GM21526 (cell line): Measurements from ENCODE around the gene NCKAP5.

Experiments used
- ATAC-seq: cut with Tn5 transposase; IDR thresholded peaks from one replicate; pipeline ENCODE4 v1.9.1; 2021; ENCODE audit warnings: moderate library complexity; ENCODE audit not compliant: unreplicated experiment, low FRiP score

NCKAP5 gene

GRCh38 chr2:133130548-133131246 is 437.6 kb downstream of the NCKAP5 start:
- no peak for ATAC-seq

- no peak for ATAC-seq
Observed at GRCh38 chr2:133124446-133124845, 443.8 kb downstream of the NCKAP5 start.

- no peak for ATAC-seq
Observed at GRCh38 chr2:133123904-133124303, 444.4 kb downstream of the NCKAP5 start.

- ATAC-seq = no peak
Observed at GRCh38 chr2:133123393-133123792, 444.9 kb downstream of the NCKAP5 start.

GRCh38 chr2:133122529-133122928 is 445.7 kb downstream of the NCKAP5 start:
- ATAC-seq = no peak

- no peak for ATAC-seq
Observed at GRCh38 chr2:133120310-133120709, 448.0 kb downstream of the NCKAP5 start.

- ATAC-seq = no peak
Observed at GRCh38 chr2:133110201-133110600, 458.1 kb downstream of the NCKAP5 start.

GRCh38 chr2:133109772-133110171 is 458.5 kb downstream of the NCKAP5 start:
- no peak for ATAC-seq

GRCh38 chr2:133107058-133107815 is 461.0 kb downstream of the NCKAP5 start:
- no peak for ATAC-seq

GRCh38 chr2:133104871-133105270 is 463.4 kb downstream of the NCKAP5 start:
- no peak for ATAC-seq

- ATAC-seq = no peak
Observed at GRCh38 chr2:133098787-133099186, 469.5 kb downstream of the NCKAP5 start.

- no peak for ATAC-seq
Observed at GRCh38 chr2:133097666-133098065, 470.6 kb downstream of the NCKAP5 start.

- no peak for ATAC-seq
Observed at GRCh38 chr2:133092571-133092970, 475.7 kb downstream of the NCKAP5 start.

- no peak for ATAC-seq
Observed at GRCh38 chr2:133090358-133090757, 477.9 kb downstream of the NCKAP5 start.

- no peak for ATAC-seq
Observed at GRCh38 chr2:133086176-133086575, 482.1 kb downstream of the NCKAP5 start.

GRCh38 chr2:133085646-133086045 is 482.6 kb downstream of the NCKAP5 start:
- no peak for ATAC-seq

- no peak for ATAC-seq
Observed at GRCh38 chr2:133082034-133082433, 486.2 kb downstream of the NCKAP5 start.

GRCh38 chr2:133080822-133081221 is 487.4 kb downstream of the NCKAP5 start:
- no peak for ATAC-seq

GRCh38 chr2:133078667-133079411 is 489.4 kb downstream of the NCKAP5 start:
- ATAC-seq = no peak

GRCh38 chr2:133077269-133077822 is 490.9 kb downstream of the NCKAP5 start:
- ATAC-seq = no peak
